Thyroid gland (tissue), 4 donors: ENCODE measurements around the gene ZRANB2. TPM values are rescaled to one million over a fixed set of nuclear protein-coding genes. Genes with fewer than 3 reads are reported as not detected.

Source experiments
- DNase-seq, 2 donors: peaks; one replicate each; pipeline ENCODE4 v3.0.0-alpha.2; 2019
- H3K27ac ChIP-seq, 3 donors: fragments of 200-600 bp; sonication (generic); 1 replicate in 2 of 3; 2 replicates in 1 of 3; pipeline ENCODE4 v1.5.1; 2016 to 2019; ENCODE audit warnings: mild to moderate bottlenecking in 1 of 3, moderate library complexity in 1 of 3
- H3K27me3 ChIP-seq: fragments of 200-600 bp; sonication (generic); one replicate; pipeline ENCODE4 v1.5.1; 2019
- H3K36me3 ChIP-seq, 2 donors: fragments of 200-600 bp; sonication (generic); one replicate each; pipeline ENCODE4 v1.5.1; 2016 to 2019
- H3K4me1 ChIP-seq, 2 donors: fragments of 200-600 bp; sonication (generic); one replicate each; pipeline ENCODE4 v1.5.1; 2017 to 2019
- H3K4me3 ChIP-seq, 3 donors: fragments of 200-600 bp; sonication (generic); replicated peaks in 1 of 3; 1 replicate in 2 of 3; 2 replicates in 1 of 3; pipeline ENCODE4 v1.5.1; 2016; ENCODE audit warnings: mild to moderate bottlenecking in 1 of 3
- H3K9me3 ChIP-seq: fragments of 200-600 bp; sonication (generic); one replicate; pipeline ENCODE4 v1.5.1; 2017
- POLR2A ChIP-seq, 2 donors: fragments of 450-650 bp; IDR thresholded peaks; one replicate each; pipeline ENCODE4 v1.6.1; 2017; ENCODE audit warnings: antibody characterized with exemption in 2 of 2, mild to moderate bottlenecking in 2 of 2, moderate library complexity in 1 of 2
- WGBS, 2 donors: methylation state at CpG; one replicate each; pipeline ENCODE4 v1.1.5; 2017; 5-methylcytosine and 5-hydroxymethylcytosine counted together
- intact Hi-C: fragments of 100-400 bp; cut with DNase I; formaldehyde crosslinking; loops from one replicate; pipeline ENCODE4 v1.15.1; 2023
- total RNA-seq, 4 donors: library from RNA; depleted of rRNA; stranded (reverse); fragments of >200 nt; gene quantifications; one replicate each; pipeline ENCODE4 v1.2.3, GENCODE V29; 2016
- TF ChIP-seq, protein P1 (sequence below), 6 experiments: fragments of 200-600 bp in 3 of 6; fragments of 450-650 bp in 3 of 6; sonication (generic) in 3 of 6; IDR thresholded peaks; one replicate each; pipeline ENCODE4 v1.5.1; 2016 to 2019; ENCODE audit warnings: antibody characterized with exemption in 6 of 6, mild to moderate bottlenecking in 2 of 6, inconsistent platforms in 1 of 6, moderate library complexity in 1 of 6

The ZRANB2 gene
- total RNA-seq, 4 donors from 2014 or later: 67.3 to 125 (median 93.7) TPM

- DNase-seq: no peak
- Histone ChIP-seq H3K4me3 (no peak overlapping the region), H3K27me3 (no peaks in the 10 kb centered on the region), H3K36me3 (peaks cover 74% of the 10 kb centered on the region in 2 donors), H3K27ac (no peak overlapping the region), H3K4me1 (no peaks in the 10 kb centered on the region), H3K9me3 (no peaks in the 10 kb centered on the region)
- no peak for TF ChIP-seq POLR2A (IDR thresholded peaks at IDR 0.05)
- TF ChIP-seq, protein P1, sequence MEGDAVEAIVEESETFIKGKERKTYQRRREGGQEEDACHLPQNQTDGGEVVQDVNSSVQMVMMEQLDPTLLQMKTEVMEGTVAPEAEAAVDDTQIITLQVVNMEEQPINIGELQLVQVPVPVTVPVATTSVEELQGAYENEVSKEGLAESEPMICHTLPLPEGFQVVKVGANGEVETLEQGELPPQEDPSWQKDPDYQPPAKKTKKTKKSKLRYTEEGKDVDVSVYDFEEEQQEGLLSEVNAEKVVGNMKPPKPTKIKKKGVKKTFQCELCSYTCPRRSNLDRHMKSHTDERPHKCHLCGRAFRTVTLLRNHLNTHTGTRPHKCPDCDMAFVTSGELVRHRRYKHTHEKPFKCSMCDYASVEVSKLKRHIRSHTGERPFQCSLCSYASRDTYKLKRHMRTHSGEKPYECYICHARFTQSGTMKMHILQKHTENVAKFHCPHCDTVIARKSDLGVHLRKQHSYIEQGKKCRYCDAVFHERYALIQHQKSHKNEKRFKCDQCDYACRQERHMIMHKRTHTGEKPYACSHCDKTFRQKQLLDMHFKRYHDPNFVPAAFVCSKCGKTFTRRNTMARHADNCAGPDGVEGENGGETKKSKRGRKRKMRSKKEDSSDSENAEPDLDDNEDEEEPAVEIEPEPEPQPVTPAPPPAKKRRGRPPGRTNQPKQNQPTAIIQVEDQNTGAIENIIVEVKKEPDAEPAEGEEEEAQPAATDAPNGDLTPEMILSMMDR (IDR thresholded peaks at IDR 0.05): no peak
- intact Hi-C loops: no loop called here
These were observed 8.6 kb downstream of the ZRANB2 start for GRCh38 chr1:71072273-71072672.

- DNase-seq: no peak
- H3K4me1 ChIP-seq: no peaks in the 10 kb centered on the region
- intact Hi-C loops: no loop called here
- WGBS, 2 donors: 92 to 94% methylated on average over 4 of the region's 4 CpGs
- TF ChIP-seq POLR2A (IDR thresholded peaks at IDR 0.05): no peak
- TF ChIP-seq, protein P1 (IDR thresholded peaks at IDR 0.05): no peak
- no peak overlapping the region for H3K27ac ChIP-seq
- no peak overlapping the region for H3K4me3 ChIP-seq
- no peaks in the 10 kb centered on the region for H3K27me3 ChIP-seq
- H3K9me3 ChIP-seq: no peaks in the 10 kb centered on the region
- H3K36me3 ChIP-seq: peaks cover 78 to 80% of the 10 kb centered on the region in 2 donors
These were observed 9.1 kb downstream of the ZRANB2 start for GRCh38 chr1:71071720-71072119.

DNA sequence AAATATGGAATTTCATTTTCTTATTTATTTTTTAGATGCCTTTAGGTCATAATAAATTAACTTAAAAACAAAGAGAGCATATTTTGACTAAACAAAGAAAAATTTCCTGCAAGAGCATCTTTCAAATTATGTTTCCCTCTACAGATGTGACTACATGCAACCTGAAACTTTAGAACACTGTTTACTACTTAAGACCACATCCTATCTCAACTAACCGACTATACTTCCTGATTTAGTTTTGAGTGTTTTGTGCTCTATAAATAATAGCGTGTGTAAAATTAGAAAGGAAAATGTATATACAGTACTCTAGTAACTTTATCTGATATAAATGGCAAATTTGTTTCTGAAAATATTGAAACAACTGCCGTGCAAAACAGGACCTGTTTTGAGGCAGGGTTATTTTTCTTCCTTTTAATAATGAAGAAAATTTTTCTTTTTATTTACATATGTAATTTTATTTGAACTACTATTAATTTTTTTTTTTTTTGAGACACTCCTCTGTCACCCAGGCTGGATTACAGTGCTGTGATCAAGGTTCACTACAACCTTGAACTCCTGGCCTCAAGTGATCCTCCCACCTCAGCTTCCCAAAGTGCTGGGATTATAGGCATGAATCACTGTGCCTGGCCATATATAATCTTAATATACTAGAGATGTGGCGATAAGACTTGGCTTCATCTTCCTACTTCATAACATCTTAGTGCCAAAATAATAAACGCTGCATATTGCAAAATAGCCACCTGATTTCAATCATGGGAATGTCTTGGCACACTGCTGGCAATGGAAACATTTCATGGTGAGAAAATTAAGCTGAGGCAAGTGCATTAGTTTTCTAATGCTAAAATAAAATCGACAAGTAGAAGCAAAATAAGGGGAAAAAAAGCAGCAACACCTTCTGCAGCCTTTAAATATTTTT is 12.3 kb downstream of the ZRANB2 start:
- TF ChIP-seq, protein P1 (IDR thresholded peaks at IDR 0.05): no peak
- no peak for TF ChIP-seq POLR2A (IDR thresholded peaks at IDR 0.05)
- DNase-seq: no peak
- peaks cover 85 to 86% of the 10 kb centered on the region in 2 donors for H3K36me3 ChIP-seq

GRCh38 chr1:71054791-71055190 is 26.0 kb downstream of the ZRANB2 start:
- TF ChIP-seq POLR2A (IDR thresholded peaks at IDR 0.05): no peak
- TF ChIP-seq, protein P1 (IDR thresholded peaks at IDR 0.05): no peak
- intact Hi-C loops: no loop called here
- no peaks in the 10 kb centered on the region for H3K4me1 ChIP-seq
- peaks cover under 1% of the 10 kb centered on the region in 2 donors for H3K36me3 ChIP-seq
- no peaks in the 10 kb centered on the region for H3K9me3 ChIP-seq
- peak; percentile 2 to 7 for DNase-seq
- WGBS, 2 donors: 81 to 85% methylated on average over 6 of the region's 6 CpGs
- no peak overlapping the region for H3K27ac ChIP-seq
- no peaks in the 10 kb centered on the region for H3K27me3 ChIP-seq
- no peak overlapping the region for H3K4me3 ChIP-seq

More for the DNA sequence above, 12.3 kb downstream of the ZRANB2 start:
- Histone ChIP-seq H3K9me3 (no peaks in the 10 kb centered on the region), H3K27me3 (no peaks in the 10 kb centered on the region), H3K4me3 (no peak overlapping the region), H3K27ac (no peak overlapping the region), H3K4me1 (no peaks in the 10 kb centered on the region)
- intact Hi-C loops: no loop called here
- 92 to 95% methylated on average over 6 of the region's 6 CpGs for WGBS, 2 donors

- intact Hi-C loops: no loop called here
- Histone ChIP-seq H3K27ac (no peak overlapping the region), H3K4me1 (no peaks in the 10 kb centered on the region), H3K9me3 (no peaks in the 10 kb centered on the region), H3K36me3 (no peaks in the 10 kb centered on the region), H3K4me3 (no peak overlapping the region), H3K27me3 (no peaks in the 10 kb centered on the region)
- DNase-seq: peak; percentile 5 to 9
- peak in 1 of 2 donors; percentile 11 for TF ChIP-seq POLR2A (IDR thresholded peaks at IDR 0.05)
- TF ChIP-seq, protein P1 (IDR thresholded peaks at IDR 0.05): no peak
- 67 to 80% methylated on average over 11 to 12 of the region's 15 CpGs for WGBS, 2 donors
These were observed 26.5 kb downstream of the ZRANB2 start for GRCh38 chr1:71054281-71054731.
